Endothelial cell of umbilical vein (primary cell): ENCODE results near the gene NPC1L1. TPM values are rescaled to one million over a fixed set of nuclear protein-coding genes. Genes with fewer than 3 reads are reported as not detected.
A peak's percentile ranks its signal among the peaks of the same experiment; 100 is the strongest.

Source experiments
- BruUV-seq: library from RNA; stranded (reverse); fragments of 400-500 nt; replicated peaks from 2 replicates; lab custom pipeline; 2021; lab: Mats Ljungman, UMichigan
- CTCF ChIA-PET: fragments of 300-600, 350-600 bp; sonication (Branson Sonifier 250); formaldehyde crosslinking; loops from one replicate; lab custom pipeline; 2021; ENCODE audit warnings: antibody characterized with exemption, inconsistent platforms; lab: Charles Lee
- POLR2A ChIA-PET: fragments of 300-600, 350-600 bp; sonication (Branson Sonifier 250); formaldehyde crosslinking; loops from one replicate; lab custom pipeline; 2021; ENCODE audit warnings: antibody characterized with exemption, inconsistent platforms; lab: Charles Lee
- DNase-seq: peaks from one replicate; pipeline ENCODE4 v3.0.0-alpha.2; 2011; ENCODE audit warnings: low read depth, low spot score
- FAIRE-seq: peaks from 2 replicates; lab custom pipeline; 2011; peaks lifted over from hg19 to GRCh38; lab: Jason Lieb, UNC
- H2AFZ ChIP-seq: 2 replicates; pipeline ENCODE4 v1.6.0; 2012; ENCODE audit warnings: low read depth, low read length, control low read depth, inconsistent platforms
- H3K27ac ChIP-seq: 2 replicates; pipeline ENCODE4 v1.5.1; 2011; ENCODE audit warnings: low read depth, mild to moderate bottlenecking, control low read depth, low read length, moderate library complexity; ENCODE audit not compliant: insufficient read depth
- H3K27me3 ChIP-seq, 2 experiments: 2 replicates each; pipeline versions ENCODE4 v1.6.0 to v1.6.1; 2011; ENCODE audit warnings: low read length in 2 of 2, mixed read lengths in 1 of 2; ENCODE audit not compliant: control insufficient read depth in 2 of 2, insufficient read depth in 2 of 2
- H3K36me3 ChIP-seq, 2 experiments: 2 replicates in 1 of 2; 3 replicates in 1 of 2; pipeline ENCODE4 v1.5.1; 2011; ENCODE audit warnings: low read length in 2 of 2, mild to moderate bottlenecking in 1 of 2, moderate library complexity in 1 of 2; ENCODE audit not compliant: control insufficient read depth in 2 of 2, insufficient read depth in 2 of 2; ENCODE audit errors: extremely low read depth in 1 of 2
- H3K4me1 ChIP-seq: 3 replicates; pipeline ENCODE4 v1.5.1; 2011; ENCODE audit warnings: mild to moderate bottlenecking, low read length; ENCODE audit not compliant: control insufficient read depth, insufficient read depth; ENCODE audit errors: extremely low read depth
- H3K4me2 ChIP-seq: 2 replicates; pipeline ENCODE4 v1.6.1; 2011; ENCODE audit warnings: low read length, control low read depth, mixed read lengths; ENCODE audit not compliant: insufficient read depth
- H3K4me3 ChIP-seq, 3 experiments: fragments of 200-600 bp in 1 of 3; sonication (generic), shearing (Covaris generic) in 1 of 3; replicated peaks in 1 of 3; 2 replicates each; pipeline ENCODE4 v1.5.1; 2011 to 2016; ENCODE audit warnings: control low read depth in 3 of 3, low read length in 3 of 3, mild to moderate bottlenecking in 2 of 3, inconsistent platforms in 1 of 3, low read depth in 1 of 3, moderate library complexity in 1 of 3; ENCODE audit not compliant: insufficient read depth in 1 of 3
- H3K79me2 ChIP-seq: 2 replicates; pipeline ENCODE4 v1.6.0; 2012; ENCODE audit warnings: low read length, inconsistent platforms; ENCODE audit not compliant: control insufficient read depth, insufficient read depth
- H3K9ac ChIP-seq: replicated peaks from 2 replicates; pipeline ENCODE3; 2011; ENCODE audit warnings: low read length, control low read depth; ENCODE audit not compliant: insufficient read depth; ENCODE audit errors: extremely low read depth
- H3K9me1 ChIP-seq: replicated peaks from 3 replicates; pipeline ENCODE4 v1.6.0; 2011; ENCODE audit warnings: mild to moderate bottlenecking, low read length; ENCODE audit not compliant: control insufficient read depth, insufficient read depth; ENCODE audit errors: extremely low read depth
- H3K9me3 ChIP-seq: replicated peaks from 2 replicates; pipeline ENCODE4 v1.5.1; 2012; ENCODE audit warnings: low read length, inconsistent platforms; ENCODE audit not compliant: control insufficient read depth, insufficient read depth
- H4K20me1 ChIP-seq: replicated peaks from 2 replicates; pipeline ENCODE3; 2011; ENCODE audit warnings: mild to moderate bottlenecking, low read length; ENCODE audit not compliant: control insufficient read depth, insufficient read depth; ENCODE audit errors: extremely low read depth
- EZH2 ChIP-seq: IDR thresholded peaks from 2 replicates; pipeline ENCODE4 v1.6.1; 2012; ENCODE audit warnings: borderline replicate concordance, low read depth, mild to moderate bottlenecking, moderate library complexity, low read length, inconsistent platforms; ENCODE audit not compliant: severe bottlenecking
- FOS ChIP-seq: IDR thresholded peaks from 2 replicates; pipeline ENCODE4 v1.6.1; 2011; ENCODE audit warnings: mild to moderate bottlenecking, low read length, moderate library complexity, borderline replicate concordance; ENCODE audit not compliant: insufficient read depth
- GATA2 ChIP-seq: IDR thresholded peaks from 2 replicates; pipeline ENCODE4 v1.7.0; 2011; ENCODE audit warnings: low read depth, mild to moderate bottlenecking, moderate library complexity, mixed read lengths, low read length; ENCODE audit not compliant: insufficient read length, insufficient read depth
- JUN ChIP-seq: IDR thresholded peaks from 2 replicates; pipeline ENCODE4 v1.6.1; 2011; ENCODE audit warnings: borderline replicate concordance, low read depth; ENCODE audit not compliant: insufficient read length, insufficient read depth
- MYC ChIP-seq: IDR thresholded peaks from one replicate; pipeline ENCODE4 v1.6.1; 2011; ENCODE audit warnings: mild to moderate bottlenecking, low read depth, low read length
- POLR2A ChIP-seq: IDR thresholded peaks from 2 replicates; pipeline ENCODE4 v1.6.1; 2012; ENCODE audit warnings: low read depth, mild to moderate bottlenecking, control low read depth, low read length
- POLR2AphosphoS5 ChIP-seq: IDR thresholded peaks from 2 replicates; pipeline ENCODE4 v1.6.1; 2012; ENCODE audit warnings: low read depth, mild to moderate bottlenecking, control low read depth, low read length, moderate library complexity; ENCODE audit not compliant: insufficient read depth
- dilution Hi-C: fragments of 300-500 bp; cut with MboI; formaldehyde crosslinking; loops from one replicate; pipeline ENCODE4 v1.15.0; 2019; ENCODE audit warnings: low sequenced_read_pairs; ENCODE audit not compliant: extremely low pct_ligation_motif_present
- intact Hi-C: fragments of 100-400 bp; cut with micrococcal nuclease; formaldehyde crosslinking; loops from one replicate; pipeline ENCODE4 v1.10.0; 2022
- polyA plus RNA-seq, 4 experiments: library from polyadenylated mRNA; depleted of rRNA in 3 of 4; stranded (reverse) in 3 of 4; unstranded in 1 of 4; fragments of >200 nt; gene quantifications; 2 replicates each; pipeline versions ENCODE4 v1.2.1 to v1.2.3, GENCODE V29; 2011 to 2012; ENCODE audit warnings: missing spikeins in 1 of 4
- total RNA-seq: library from RNA; stranded (reverse); gene quantifications from 2 replicates; pipeline ENCODE4 v1.2.3, GENCODE V29; 2021
- TF ChIP-seq, protein P1 (sequence below), 2 donors: IDR thresholded peaks; 1 replicate in 1 of 2; 2 replicates in 1 of 2; pipeline ENCODE4 v1.5.1; 2011; ENCODE audit warnings: low read length in 2 of 2, mild to moderate bottlenecking in 2 of 2, moderate library complexity in 2 of 2, control low read depth in 1 of 2, inconsistent platforms in 1 of 2, low read depth in 1 of 2; ENCODE audit not compliant: insufficient read depth in 1 of 2; ENCODE audit errors: extremely low read depth in 1 of 2
- TF ChIP-seq, protein P2 (sequence below): IDR thresholded peaks from 2 replicates; pipeline ENCODE4 v1.6.1; 2011; ENCODE audit not compliant: insufficient read depth, insufficient read length

NPC1L1 gene
- total and polyA plus RNA-seq, 2 donors (not counting 3 experiments of a cell fraction or from before 2014, with no cell fraction given): not detected

DNA sequence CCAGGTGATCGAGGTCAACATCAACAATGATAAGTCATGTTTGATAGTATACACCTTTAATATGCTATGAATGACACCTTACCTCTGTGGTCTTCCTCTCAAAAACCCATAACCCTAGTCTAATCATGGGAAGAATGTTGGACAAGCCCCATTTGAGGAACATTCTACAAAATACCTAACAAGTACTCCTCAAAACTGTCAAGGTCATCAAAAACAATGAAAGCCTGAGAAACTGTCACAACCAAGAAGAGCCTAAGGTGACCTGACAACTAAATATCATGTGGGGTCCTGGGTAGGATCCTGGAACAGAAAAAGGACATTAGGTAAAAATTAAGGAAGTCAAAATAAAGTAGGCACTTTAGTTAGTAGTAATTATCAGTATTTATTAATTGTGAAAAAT is 44.7 kb downstream of the NPC1L1 start:
- H4K20me1 ChIP-seq: no peaks in the 10 kb centered on the region
- TF ChIP-seq FOS: no peak
- no peak for TF ChIP-seq GATA2
- no peak for TF ChIP-seq POLR2AphosphoS5
- POLR2A ChIA-PET: no interaction called here
- no peaks in the 10 kb centered on the region for H3K79me2 ChIP-seq
- FAIRE-seq (peak; percentile 12), DNase-seq (no peak)
- H3K9me3 ChIP-seq: no peaks in the 10 kb centered on the region
- no TSS peak for BruUV-seq
- H3K9me1 ChIP-seq: no peaks in the 10 kb centered on the region
- H2AFZ ChIP-seq: no peak overlapping the region
- H3K36me3 ChIP-seq: no peaks in the 10 kb centered on the region
- dilution Hi-C loops: no loop called here
- no peak overlapping the region for H3K9ac ChIP-seq
- CTCF ChIA-PET: interaction anchor here (1.2 kb wide), 1 partner anchor 38 kb away, joined by 3 read pairs; no protein-coding TSS in a partner anchor
- H3K27ac ChIP-seq: no peak overlapping the region
- no peak overlapping the region for H3K4me3 ChIP-seq
- H3K27me3 ChIP-seq: peaks cover 0 to 7% of the 10 kb centered on the region in 2 experiments
- H3K4me2 ChIP-seq: no peak overlapping the region
- peaks cover under 1% of the 10 kb centered on the region for H3K4me1 ChIP-seq
- intact Hi-C loops: no loop called here

DNA sequence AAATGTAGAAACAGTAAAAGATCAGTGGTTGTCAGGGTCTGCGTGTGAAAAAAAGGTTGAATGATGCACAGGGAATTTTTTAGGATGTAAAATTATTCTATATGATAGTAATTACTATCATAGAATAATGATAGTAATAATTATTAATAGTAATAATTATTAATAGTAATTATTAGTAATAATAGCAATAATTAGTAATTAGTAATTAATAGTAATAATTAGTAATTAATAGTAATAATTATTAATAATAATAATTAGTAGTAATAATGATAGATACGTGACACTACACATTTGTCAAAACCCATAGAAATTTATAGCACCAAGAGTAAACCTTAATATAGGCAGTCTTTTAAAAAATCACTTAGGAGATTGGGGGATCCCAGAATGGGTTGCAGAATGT is 46.2 kb downstream of the NPC1L1 start:
- no TSS peak for BruUV-seq
- no peak overlapping the region for H3K4me3 ChIP-seq
- no peaks in the 10 kb centered on the region for H4K20me1 ChIP-seq
- dilution Hi-C loops: no loop called here
- H3K36me3 ChIP-seq: no peaks in the 10 kb centered on the region
- no peak for DNase-seq
- peaks cover 3% of the 10 kb centered on the region for H3K4me1 ChIP-seq
- no peaks in the 10 kb centered on the region for H3K9me1 ChIP-seq
- ChIA-PET POLR2A (no interaction called here), CTCF (no interaction called here)
- H3K27me3 ChIP-seq: peaks cover 0 to 7% of the 10 kb centered on the region in 2 experiments
- TF ChIP-seq JUN (no peak), GATA2 (no peak), MYC (no peak), EZH2 (no peak), POLR2AphosphoS5 (no peak), FOS (no peak), POLR2A (no peak)
- TF ChIP-seq, protein P1, sequence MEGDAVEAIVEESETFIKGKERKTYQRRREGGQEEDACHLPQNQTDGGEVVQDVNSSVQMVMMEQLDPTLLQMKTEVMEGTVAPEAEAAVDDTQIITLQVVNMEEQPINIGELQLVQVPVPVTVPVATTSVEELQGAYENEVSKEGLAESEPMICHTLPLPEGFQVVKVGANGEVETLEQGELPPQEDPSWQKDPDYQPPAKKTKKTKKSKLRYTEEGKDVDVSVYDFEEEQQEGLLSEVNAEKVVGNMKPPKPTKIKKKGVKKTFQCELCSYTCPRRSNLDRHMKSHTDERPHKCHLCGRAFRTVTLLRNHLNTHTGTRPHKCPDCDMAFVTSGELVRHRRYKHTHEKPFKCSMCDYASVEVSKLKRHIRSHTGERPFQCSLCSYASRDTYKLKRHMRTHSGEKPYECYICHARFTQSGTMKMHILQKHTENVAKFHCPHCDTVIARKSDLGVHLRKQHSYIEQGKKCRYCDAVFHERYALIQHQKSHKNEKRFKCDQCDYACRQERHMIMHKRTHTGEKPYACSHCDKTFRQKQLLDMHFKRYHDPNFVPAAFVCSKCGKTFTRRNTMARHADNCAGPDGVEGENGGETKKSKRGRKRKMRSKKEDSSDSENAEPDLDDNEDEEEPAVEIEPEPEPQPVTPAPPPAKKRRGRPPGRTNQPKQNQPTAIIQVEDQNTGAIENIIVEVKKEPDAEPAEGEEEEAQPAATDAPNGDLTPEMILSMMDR (IDR thresholded peaks at IDR 0.05; ENCODE audit: extremely low read depth in 1 of 2, insufficient read depth in 1 of 2, low read depth in 1 of 2, low read length in 2 of 2): no peak
- TF ChIP-seq, protein P2, sequence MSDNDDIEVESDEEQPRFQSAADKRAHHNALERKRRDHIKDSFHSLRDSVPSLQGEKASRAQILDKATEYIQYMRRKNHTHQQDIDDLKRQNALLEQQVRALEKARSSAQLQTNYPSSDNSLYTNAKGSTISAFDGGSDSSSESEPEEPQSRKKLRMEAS: no peak
- H3K27ac ChIP-seq: no peak overlapping the region
- FAIRE-seq: no peak
- peaks cover under 1% of the 10 kb centered on the region for H3K79me2 ChIP-seq
- no peak overlapping the region for H2AFZ ChIP-seq
- H3K9ac ChIP-seq: no peak overlapping the region
- no peaks in the 10 kb centered on the region for H3K9me3 ChIP-seq
- intact Hi-C loops: loop anchor here (5.0 kb wide), 2 partner anchors 72 to 423 kb away; no protein-coding TSS in a partner anchor
- no peak overlapping the region for H3K4me2 ChIP-seq
